ENCODE data around the gene UBE2D2. TPM values are rescaled to one million over a fixed set of nuclear protein-coding genes. Genes with fewer than 3 reads are reported as not detected.
"Not testable (repeated sequence)": the region's sequence is repeated elsewhere in the genome, so short reads cannot be mapped to it uniquely, and the experiment has no call there.

UBE2D2 gene
- polyA plus RNA-seq, 1 donor: 132 TPM

DNA sequence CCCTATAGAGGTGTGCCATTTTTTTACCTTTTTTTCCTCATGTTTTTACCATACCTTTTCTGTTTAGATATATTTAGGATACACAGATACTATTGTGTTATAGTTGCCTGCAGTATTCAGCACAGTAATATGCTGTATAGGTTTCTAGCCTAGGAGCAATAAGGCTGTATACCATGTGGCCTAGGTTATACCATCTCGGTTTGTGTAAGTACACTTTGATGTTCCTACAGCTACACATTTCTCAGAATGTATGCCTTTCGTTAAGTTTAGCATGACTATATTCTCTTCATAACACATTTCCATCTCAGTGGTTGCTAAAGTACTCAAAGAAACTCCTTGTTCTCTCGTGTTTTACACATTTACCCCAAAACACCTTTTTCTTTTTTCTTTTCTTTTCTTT is 23.0 kb downstream of the UBE2D2 start:
- DNase-seq (ENCODE audit: low read depth): no peak

DNA sequence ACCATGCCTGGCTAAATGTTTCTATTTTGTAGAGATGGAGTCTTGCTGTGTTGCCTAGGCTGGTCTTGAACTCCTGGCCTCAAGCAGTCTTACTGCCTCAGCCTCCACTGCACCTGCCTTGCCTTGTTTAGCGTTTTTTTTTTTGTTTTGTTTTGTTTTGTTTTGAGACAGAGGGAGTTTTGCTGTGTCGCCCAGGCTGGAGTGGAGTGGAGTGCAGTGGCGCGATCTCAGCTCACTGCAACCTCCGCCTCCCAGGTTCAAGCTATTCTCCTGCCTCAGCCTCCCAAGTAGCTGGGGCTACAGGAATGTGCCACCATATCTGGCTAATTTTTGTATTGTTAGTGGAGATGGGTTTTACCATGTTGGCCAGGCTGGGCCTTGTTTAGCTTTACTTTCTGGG is 27.0 kb downstream of the UBE2D2 start:
- DNase-seq (ENCODE audit: low read depth): not testable (repeated sequence)

DNA sequence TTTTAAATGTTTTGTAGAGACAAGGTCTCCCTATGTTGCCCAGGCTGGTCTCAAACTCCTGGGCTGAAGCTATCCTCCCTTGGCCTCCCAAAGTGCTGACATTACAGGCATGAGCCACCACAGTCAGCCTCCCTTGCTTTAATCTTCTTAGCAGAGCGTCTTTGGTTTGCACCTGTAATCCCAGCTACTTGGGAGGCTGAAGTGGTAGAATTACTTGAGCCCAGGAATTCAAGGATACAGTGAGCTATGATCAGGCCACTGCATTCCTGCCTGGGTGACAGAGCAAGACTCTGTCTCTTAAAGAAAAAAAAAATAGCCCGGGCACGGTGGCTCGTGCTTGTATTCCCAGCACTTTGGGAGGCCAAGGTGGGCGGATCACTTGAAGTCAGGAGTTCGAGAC is 27.8 kb downstream of the UBE2D2 start:
- DNase-seq (ENCODE audit: low read depth): no peak

DNA sequence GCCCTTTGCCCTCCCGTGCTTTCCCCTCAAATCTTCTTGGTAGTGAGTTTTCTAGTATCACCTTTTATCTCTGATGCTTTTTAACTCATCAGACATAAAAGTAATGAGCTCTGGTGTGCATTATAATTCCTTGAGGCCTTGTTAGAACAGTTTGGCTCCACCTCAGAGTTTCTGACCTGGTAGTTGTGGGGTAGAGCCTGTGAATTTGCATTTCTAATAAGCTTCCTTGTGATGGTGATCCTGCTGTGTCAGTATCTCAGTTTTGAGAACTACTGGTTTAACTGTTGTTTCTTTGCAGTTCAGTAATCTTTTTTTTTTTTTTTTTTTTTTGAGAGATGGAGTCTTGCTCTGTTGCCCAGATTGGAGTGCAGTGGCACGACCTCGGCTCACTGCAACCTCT is 31.1 kb downstream of the UBE2D2 start:
- no peak for DNase-seq (ENCODE audit: low read depth)

DNA sequence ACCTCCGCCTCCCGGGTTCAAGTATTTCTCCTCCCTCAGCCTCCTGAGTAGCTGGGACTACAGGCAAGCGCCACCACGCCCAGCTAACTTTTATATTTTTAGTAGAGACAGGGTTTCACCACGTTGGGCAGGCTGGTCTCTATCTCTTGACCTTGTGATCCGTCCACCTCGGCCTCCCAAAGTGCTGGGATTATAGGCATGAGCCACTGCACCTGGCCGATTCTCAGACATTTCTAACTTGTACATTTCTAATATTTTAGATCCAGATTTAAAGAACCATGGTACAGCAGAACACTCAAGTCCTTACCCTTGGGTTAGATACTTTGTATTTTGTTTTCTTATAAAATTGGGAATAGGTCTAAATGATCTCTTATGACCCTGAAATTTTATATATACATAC is 31.9 kb downstream of the UBE2D2 start:
- DNase-seq (ENCODE audit: low read depth): not testable (repeated sequence)

DNA sequence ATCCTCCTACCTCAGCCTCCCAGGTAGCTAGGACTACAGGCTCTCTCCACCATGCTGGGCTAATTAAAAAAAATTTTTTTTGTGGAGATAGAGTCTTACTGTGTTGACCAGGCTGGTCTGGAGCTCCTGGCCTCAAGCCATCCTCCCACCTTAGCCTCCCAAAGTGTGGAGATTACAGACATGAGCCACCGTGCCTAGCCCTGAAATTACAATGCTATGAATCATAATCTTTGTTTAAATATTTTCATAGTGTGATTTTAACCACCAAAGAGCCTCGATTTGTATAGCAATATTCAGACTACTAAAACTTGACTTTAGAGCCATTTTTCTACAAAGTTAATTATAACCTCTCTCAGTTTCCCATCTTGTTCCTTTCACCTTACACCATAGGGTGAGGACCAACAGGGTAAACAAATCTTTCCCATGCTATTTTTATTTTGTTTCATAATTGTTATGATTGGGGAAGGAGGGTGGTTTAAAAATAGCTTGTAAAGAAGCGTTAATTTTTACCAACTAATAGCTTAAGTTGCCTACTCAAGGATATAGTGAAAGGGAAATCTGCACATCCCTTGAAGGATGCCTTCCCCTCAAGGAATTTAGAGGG is 32.7 kb downstream of the UBE2D2 start:
- DNase-seq (ENCODE audit: low read depth): no peak

DNA sequence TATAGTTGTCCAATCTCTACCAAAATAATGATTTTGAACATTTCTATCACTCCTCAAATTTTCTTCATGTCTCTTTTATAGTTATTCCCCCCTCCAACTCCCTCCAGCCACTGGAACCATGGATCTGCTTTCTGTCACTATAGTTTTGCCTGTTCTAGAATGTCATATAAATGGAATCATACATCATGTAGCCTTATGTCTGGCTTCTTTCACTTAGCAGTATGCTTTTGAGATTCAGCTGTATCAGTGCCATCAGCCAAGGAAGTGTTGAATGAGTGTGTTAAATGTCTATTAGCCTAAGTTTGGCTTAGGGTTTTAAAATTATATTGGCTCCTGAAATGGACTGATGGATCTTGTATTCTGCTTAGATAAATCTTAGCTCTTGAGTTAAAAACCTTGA is 36.0 kb downstream of the UBE2D2 start:
- DNase-seq (ENCODE audit: low read depth): no peak

DNA sequence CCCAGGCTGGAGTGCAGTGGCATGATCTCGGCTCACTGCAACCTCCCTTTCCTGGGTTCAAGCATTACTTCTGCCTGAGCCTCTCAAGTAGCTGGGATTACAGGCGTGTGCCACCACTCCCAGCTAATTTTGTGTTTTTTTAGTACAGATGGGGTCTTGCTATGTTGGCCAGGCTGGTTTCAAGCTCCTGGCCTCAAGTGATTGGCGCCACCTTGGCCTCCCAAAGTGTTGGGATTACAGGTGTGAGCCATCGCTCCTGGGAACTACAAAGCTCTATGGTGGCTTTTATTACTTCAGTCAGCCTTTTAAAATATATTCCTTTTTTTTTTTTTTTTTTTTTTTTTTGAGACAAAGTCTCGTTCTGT is 37.4 kb downstream of the UBE2D2 start:
- DNase-seq (ENCODE audit: low read depth): not testable (repeated sequence)

DNA sequence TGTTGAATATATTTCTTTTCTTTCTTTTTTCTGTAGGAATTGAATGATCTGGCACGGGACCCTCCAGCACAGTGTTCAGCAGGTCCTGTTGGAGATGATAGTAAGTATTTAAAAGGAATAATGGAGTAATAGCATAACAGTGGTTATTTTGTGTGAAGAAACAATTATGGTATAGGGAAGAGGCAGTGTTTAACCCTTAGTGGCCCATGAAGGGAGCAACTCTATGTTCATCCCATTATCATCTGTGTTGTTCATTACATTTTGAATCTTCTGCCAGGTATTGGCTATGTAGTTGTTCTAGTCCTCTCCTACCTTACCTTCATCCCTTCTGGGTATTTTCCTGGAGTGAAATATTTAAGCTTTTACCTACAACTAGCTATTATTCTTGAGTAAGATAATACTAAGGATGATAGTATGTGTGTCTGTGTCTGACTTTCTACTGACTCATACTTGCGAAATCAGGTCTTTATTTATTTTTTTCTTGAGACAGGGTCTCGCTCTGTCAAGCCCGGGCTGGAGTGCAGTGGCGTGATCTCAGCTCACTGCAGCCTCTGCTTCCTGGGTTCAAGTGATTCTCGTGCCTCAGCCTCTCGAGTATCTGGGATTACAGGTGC is 39.3 kb downstream of the UBE2D2 start:
- no peak for DNase-seq (ENCODE audit: low read depth)

DNA sequence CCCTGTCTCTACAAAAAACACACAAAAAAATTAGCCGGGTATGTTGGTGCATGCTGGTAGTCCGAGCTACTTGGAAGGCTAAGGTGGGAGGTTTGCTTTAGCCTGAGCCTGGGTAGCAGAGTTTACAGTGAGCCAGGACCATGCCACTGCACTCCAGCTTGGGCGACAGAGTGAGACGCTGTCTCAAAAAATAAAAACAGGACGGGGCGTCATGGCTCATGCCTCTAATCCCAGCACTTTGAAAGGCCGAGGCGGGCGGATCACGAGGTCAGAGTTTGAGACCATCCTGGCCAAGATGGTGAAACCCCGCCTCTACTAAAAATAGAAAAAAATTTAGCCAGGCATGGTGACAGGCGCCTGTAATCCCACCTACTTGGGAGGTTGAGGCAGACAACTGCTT is 40.3 kb downstream of the UBE2D2 start:
- DNase-seq (ENCODE audit: low read depth): no peak

DNA sequence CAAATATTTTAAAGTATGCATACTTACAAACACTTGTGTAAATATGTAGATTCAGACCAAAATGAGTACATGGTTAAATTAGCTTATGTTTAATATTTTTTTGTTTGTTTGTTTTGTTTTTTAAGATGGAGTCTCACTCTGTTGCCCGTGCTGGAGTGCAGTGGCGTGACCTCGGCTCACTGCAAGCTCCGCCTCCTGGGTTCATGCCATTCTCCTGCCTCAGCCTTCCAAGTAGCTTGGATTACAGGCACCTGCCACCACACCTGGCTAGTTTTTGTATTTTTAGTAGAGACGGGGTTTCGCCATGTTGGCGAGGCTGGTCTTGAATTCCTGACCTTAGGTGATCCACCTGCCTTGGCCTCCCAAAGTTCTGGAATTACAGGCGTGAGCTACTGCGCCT is 40.8 kb downstream of the UBE2D2 start:
- not testable (repeated sequence) for DNase-seq (ENCODE audit: low read depth)

DNA sequence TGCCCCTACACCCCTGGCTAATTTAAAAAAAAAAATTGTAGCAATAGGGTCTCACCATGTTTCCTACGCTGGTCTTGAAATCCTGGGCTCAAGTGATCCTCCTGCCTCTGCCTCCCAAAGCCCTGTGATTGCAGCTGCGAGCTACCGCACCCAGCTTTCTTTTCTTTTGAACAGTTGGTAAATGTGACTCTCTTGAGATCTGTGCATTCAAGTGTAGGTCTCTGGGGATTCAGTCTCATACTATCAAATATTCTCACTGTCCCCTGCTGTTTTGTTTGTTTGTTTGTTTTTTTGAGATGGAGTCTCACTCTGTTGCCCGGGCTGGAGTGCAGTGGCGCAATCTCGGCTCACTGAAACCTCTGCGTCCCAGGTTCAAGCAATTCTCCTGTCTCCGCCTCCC is 44.7 kb downstream of the UBE2D2 start:
- DNase-seq (ENCODE audit: low read depth): no peak

DNA sequence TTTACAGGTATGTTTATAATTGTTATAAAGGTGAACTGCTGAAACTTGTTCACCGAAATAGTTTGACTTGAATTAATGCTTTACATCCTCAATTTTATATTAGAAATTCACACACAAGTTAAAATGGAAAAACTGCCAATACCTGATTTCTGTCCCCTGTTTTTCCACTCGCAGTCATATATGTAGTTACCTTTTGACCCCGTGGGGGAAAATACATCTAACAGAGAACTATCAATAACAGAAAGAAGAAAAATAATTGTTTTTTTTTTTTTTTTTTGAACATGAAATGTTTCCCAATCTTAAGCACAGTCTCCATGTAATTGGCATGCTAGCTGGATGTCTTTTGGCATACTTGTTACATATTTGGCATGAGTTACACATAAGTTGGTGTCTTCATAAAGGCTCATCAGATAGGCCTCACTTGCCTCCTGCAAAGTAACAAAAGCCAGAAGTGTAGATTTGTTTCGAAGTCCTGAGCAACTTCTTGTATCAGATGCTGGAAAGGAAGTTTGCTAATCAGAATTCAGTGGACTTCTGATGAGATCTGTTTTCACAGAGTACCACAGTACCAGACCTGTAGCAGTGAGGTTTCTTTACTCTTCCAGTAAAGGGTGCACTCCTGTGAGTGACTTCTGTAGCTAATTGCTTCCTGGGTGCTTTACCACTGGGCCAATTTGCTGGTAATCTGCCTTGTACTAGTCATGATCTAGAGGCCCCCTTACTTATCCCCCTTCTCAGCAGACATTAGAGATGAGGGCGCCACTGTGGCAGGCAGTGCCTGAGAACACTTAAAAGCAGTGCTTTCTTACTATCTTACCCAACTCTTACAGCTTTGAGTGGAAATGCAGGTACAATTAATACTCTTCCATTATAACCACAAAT is 50.8 kb downstream of the UBE2D2 start:
- DNase-seq (ENCODE audit: low read depth): no peak

DNA sequence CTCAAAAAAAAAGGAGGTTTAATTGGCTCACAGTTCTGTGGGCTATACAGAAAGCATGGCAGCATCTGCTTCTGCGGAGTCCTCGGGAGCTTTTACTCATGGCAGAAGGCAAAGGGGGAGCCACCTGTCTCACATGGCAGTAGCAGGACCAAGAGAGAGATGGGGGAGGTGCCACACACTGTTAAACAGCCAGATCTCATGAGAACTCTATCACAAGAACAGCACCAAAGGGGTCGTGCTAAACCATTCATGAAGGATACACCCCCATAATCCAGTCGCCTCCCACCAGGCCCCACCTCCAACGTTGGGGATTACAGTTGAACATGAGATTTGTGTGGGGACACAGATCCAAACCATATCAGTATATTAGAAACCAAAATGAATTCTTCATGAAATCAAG is 58.7 kb downstream of the UBE2D2 start:
- DNase-seq (ENCODE audit: low read depth): no peak

DNA sequence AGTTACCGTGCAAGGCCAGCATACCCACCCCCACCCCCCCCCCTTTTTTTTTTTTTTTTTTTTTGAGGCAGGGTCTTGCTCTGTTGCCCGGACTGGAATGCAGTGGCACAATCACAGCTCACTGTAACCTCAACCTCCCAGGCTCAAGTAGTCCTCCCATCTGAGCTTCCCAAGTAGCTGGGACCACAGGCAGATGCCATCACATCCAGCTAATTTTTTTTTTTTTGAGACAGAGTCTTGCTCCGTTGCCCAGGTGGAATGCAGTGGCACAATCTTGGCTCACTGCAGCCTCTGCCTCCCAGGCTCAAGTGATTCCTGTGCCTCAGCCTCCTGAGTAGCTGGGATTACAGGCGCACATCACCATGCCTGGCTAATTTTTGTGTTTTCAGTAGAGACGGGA is 64.3 kb downstream of the UBE2D2 start:
- DNase-seq (ENCODE audit: low read depth): not testable (repeated sequence)

DNA sequence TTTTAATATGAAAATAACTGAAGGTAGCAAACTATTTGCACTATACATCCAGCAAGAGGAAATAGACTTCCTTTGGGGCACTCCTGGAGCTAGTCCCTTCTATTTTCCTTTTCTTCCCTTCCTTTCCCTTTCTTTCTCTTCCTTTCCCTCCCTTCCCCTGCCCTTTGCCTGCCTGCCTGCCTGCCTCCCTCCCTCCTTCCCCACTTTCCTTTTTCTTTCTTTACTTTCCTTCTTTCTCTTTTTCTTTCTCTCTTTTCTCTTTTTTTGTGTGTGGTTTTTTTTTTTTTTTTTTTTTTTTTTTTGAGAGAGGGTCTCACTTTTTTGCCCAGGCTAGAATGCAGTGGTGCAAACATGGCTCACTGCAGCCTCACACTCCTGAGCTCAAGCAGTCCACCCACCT is 69.7 kb downstream of the UBE2D2 start:
- DNase-seq (ENCODE audit: low read depth): no peak

DNA sequence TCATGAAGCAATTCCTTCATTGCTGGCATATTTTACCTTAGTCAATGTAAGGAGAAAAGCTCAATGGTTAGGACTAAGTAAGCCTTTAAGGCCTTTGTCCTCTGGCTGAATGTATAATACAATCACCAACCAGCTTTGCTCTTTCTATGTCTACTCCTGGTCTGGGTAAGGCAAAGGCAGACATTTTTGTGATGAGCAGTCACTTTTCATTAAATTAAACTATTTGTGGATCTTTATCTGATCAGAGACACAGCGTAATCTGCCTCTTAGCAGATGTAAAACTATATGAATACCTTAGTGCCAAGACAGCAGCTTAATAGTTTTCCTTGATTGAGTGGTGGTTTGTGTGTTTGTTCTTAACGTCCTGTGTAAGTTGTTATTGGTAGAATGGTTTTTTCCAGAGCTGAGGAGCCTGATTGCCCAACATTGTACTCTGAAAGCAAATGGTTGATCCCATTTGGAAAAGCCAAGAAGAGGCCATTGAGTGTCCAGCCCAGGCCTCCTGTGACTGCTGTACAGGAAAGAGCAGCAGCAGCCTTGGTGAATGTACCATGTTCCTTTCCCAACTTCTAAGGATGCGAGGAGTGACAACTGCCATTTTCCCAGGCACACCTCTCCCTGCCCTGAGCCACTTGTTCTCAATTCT is 70.5 kb downstream of the UBE2D2 start:
- DNase-seq (ENCODE audit: low read depth): no peak

DNA sequence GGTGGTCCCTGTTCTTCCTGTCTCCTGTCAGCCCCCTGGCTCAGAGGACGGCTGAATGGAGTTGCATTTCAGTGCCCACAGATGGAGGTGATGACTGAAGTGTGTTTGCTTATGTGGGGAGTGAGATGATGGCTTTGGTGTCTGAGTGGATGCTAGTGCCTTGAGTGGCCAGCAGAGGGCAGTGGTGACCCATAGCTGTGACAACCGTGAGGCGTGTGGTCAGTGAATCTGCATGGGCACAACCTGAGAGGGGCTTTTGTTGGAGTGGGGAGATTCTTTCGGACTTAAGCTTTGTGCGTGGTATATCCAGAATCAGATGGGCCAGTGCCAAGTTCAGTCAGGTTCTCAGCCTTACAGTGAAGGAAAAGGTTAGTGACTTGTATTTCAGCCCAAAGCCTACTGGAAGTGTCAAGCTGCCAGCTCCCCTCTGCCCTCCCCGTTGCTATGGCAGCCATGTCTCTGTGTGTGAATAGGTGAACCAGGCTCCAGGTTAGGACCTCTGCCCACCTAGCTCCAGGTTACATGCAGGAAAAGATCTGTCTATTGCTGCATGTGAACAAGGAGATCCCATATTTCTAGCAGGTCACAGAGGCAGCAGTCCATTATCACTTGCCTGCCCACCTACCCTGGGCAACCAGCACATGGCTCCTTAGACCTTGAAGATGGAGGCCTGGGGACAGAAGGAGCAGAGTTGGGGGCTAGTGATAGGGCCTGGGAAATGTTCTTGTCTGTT is 72.3 kb downstream of the UBE2D2 start:
- no peak for DNase-seq (ENCODE audit: low read depth)

DNA sequence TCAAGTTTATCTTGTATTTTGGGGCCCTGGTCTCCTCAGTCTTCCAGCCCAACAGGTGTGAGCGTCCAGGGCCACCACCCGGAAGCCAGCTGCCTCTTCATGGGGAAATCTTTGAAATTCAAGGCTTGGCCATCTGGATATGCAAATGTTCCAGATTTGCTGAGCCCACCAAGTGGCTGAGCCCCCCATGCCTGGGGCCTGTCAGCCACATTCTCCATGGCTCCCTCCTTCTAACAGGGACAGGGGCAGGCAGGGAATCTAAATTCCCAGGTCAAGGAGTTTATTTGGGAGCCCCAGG is 72.8 kb downstream of the UBE2D2 start:
- no peak for DNase-seq (ENCODE audit: low read depth)

DNA sequence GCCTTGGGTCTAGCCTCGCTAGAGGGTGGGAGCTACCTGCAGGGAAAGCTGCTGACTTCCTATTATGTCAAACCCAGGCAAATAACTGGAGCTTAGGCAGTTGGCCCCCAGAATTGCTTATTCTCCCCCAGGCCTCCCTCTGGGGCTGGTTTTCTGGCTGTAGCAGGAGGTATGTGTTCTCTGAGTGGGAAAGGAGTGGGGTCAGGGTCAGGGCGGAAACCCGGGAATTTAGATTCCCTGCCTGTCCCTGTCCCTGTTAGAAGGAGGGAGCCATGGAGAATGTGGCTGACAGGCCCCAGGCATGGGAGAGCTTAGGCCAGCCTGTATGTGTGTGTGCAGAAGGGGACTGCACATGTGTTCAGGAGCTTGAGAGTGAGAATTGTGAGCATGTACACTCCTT is 73.4 kb downstream of the UBE2D2 start:
- DNase-seq (ENCODE audit: low read depth): no peak

DNA sequence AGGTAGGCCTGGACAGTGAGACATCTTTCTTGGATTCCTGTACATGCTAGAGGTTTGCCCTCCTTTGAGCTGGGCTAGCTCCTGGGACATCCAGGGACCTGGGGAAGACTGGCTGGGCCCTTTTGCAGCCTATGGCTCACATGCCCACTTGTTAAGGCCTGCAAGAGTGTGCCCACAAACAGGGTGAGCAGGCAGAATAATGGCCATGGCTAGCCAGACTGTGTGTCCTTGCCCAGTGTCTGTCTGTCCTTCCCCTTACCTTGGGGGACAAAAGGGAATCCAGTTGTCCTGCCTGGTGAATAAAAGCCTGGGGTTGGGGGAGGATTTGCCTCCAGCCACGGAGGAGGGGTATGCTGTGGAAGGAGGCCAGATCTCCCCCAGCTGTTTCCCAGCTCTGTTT is 74.1 kb downstream of the UBE2D2 start:
- no peak for DNase-seq (ENCODE audit: low read depth)

DNA sequence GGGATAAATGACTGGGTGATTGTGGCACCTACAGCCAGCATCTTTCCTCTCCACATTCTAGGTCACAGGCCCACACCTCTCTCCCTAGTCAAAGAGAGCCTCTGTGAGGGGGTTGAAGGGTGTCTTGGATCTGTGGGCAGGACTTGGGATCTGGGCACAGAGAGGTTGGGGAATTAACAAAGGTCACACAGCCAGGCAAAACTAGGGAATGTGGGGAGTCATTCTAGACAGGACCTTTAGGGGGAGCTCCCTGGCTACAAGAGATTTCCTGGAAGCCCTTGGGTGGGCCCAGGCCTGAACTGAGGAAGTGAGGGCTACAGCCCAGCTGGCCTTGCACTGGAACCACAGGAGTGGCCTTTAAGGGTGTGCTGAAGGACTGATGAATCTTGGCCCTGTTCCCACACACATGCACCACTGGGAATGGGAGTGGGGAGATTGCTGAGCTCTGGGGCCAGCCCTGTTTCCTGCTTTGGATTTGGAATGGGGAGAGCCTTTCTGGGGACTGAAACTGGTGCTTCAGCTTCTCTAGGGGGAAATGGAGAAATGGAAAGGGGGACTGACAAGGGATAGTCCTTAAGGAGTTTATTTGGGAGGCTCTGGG is 74.6 kb downstream of the UBE2D2 start:
- DNase-seq (ENCODE audit: low read depth): peak; percentile 64

Measured in forelimb muscle (tissue), 1 donor.